HFF-Myc (cell line): Measurements from ENCODE around the gene WDR1.
A peak's percentile ranks its signal among the peaks of the same experiment; 100 is the strongest.

ENCODE experiments used
- DNase-seq: peaks from one replicate; pipeline ENCODE4 v3.0.0-alpha.2; 2011; ENCODE audit warnings: low read depth; ENCODE audit errors: extremely low read depth
- H3K4me3 ChIP-seq: replicated peaks from 2 replicates; pipeline ENCODE4 v1.5.1; 2011; ENCODE audit warnings: low read depth, mild to moderate bottlenecking, control low read depth, low read length
- TF ChIP-seq, protein P1 (sequence below): IDR thresholded peaks from 2 replicates; pipeline ENCODE4 v1.5.1; 2012; ENCODE audit warnings: mild to moderate bottlenecking, low read depth, low read length, control low read depth; ENCODE audit errors: missing control alignments

Gene WDR1

DNA sequence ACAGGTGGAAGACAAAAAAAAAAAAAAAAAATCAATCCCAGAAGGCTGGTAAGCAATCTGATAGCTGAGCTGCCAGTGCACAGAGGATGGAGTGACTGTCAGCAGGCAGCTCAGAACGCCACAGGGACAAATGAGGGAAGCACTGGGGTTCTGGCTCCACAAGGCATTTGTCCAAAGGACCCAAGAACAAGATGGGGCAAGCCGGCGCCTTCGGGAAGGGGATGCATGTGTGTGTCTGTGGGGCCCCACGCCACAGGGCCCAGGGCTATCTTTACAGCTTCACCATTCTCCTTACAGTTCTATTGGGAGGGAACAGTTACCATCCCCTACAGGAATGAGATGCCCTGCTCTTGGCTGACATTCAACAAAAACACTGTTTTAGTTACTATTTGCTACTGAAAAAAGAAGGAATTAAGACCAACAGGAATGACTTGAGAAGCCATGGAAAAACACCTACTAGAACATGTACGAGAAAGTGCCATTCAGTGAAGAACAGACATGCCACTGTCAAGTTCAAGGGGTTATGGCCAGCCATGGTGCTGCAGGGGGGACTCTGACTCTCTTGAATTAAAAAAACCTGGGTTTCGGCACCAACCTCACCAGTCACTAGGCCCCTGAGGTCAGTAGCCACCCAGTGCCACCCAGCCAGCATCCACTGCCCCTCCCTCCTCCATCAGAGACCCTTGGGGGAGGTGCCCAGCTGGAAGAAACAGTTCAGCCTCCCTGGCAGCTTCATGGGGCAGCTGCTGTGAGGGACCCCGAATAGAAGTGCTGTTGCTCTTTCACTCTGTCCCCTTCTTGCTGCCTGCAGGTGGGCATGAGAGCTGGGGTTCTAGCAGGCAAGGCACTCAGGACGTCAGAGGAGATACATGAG, 18.5 kb downstream of the WDR1 start:
- TF ChIP-seq, protein P1, sequence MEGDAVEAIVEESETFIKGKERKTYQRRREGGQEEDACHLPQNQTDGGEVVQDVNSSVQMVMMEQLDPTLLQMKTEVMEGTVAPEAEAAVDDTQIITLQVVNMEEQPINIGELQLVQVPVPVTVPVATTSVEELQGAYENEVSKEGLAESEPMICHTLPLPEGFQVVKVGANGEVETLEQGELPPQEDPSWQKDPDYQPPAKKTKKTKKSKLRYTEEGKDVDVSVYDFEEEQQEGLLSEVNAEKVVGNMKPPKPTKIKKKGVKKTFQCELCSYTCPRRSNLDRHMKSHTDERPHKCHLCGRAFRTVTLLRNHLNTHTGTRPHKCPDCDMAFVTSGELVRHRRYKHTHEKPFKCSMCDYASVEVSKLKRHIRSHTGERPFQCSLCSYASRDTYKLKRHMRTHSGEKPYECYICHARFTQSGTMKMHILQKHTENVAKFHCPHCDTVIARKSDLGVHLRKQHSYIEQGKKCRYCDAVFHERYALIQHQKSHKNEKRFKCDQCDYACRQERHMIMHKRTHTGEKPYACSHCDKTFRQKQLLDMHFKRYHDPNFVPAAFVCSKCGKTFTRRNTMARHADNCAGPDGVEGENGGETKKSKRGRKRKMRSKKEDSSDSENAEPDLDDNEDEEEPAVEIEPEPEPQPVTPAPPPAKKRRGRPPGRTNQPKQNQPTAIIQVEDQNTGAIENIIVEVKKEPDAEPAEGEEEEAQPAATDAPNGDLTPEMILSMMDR, result no peak
- H3K4me3 ChIP-seq, result no peak overlapping the region
- no peak for DNase-seq

DNA sequence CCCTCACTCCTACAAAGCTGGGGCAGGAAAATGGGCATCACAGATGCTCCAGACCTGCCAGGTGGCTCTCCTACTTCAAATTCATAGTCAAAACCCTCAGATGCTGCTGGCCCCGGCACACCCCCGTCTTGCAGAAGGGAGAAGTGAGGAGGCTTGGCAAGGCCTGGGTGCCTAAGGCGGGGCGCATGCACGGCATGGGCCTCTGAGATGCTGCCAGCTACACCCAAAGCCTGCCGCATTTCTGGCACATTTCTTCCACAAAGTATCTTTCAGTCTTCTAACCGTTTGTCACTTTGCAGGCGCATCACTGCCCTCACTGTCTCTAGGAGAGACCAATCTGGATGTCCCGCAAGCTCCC, 19.6 kb downstream of the WDR1 start:
- no peak overlapping the region for H3K4me3 ChIP-seq
- TF ChIP-seq, protein P1, result no peak
- no peak for DNase-seq

DNA sequence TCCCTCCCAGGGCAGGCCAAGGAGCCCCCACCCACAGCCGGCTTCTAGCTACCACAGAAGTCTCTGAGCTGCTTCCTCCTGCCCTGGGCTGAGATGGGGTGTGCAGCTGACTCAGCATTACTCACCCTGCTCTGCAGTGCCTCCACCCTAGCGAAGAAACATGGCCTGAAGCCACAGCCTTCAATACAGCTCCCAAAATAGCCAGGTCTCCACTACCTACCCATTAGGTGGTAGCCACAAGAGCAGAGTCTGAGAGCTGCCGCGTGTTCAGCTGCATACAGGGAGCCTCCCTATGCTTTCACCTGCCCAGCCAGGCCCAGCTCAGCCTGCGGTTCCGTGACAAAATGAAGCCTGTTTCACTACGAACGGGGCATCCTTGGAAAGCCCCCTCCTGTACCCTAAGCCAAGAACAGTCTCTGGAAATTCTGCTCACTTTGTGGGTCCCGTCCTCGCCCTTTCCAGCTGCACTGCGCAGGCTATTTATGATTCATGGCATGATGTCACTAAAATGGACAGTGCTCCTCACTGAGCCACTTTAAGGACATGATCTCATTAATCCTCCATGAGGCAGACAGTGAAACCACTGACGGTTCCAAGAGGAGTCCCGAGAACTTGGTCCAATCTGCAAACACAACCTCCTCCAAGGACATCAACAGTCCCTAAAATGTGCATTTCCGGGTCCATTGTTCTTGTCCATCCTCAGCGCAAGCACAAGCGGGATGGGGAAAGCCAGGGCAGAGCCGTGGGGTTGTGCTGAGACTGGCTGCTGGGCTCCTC, 20.2 kb downstream of the WDR1 start:
- TF ChIP-seq, protein P1, result no peak
- H3K4me3 ChIP-seq, result no peak overlapping the region
- peak; percentile 76 for DNase-seq

DNA sequence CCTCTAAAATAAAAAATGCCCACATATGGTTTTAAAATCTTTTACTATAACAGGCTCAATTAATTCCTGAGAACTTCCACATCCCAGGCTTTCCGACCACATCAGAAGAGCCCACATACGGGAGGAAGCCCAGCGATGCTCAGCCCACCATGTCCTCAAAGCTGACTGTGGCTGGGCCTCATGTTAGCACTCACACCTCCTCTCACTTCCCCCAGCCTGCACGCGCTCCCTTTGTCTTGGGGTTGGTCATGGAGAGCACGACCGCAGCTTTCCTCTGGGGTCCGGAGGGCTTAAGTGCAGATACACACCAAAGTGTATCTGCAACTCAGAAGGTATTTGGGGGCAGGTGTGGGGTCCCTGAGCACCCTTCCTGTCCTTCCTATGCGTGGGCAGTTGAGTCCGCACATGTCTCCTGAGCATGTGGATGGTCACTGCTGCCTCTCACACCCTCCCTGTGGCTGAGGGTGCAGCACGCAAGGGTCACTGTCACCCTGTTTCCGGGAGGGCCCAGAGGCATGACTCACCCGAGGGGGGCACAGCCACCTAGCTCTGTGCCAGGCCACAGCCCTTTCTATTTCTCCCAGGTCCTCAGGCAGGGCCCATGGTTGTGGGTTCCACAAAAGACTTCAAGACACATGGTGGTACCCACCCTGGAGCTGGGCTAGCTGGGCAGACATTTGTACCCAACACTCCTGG, 21.2 kb downstream of the WDR1 start:
- TF ChIP-seq, protein P1, result no peak
- no peak for DNase-seq
- no peak overlapping the region for H3K4me3 ChIP-seq

DNA sequence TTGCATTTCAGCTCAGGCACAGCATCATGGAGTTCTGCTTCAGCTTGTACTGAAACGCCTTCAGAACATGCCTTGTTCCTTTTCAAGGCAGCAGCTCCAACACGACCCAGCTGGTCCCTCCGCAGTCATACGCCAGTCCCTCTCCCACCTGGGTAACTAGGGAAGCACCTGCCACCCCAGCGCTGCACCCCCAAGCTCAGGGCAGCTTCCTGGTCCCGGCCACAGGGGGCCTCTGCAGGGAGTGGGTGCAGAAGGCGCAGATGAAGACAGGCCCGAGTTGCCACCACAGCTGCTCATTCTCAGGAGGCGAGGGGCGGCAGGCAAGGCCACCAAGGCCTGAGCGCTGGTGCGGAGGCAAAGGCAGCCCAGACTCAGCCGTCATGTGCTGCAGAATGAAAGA, 21.8 kb downstream of the WDR1 start:
- no peak overlapping the region for H3K4me3 ChIP-seq
- TF ChIP-seq, protein P1, result no peak
- DNase-seq, result no peak

DNA sequence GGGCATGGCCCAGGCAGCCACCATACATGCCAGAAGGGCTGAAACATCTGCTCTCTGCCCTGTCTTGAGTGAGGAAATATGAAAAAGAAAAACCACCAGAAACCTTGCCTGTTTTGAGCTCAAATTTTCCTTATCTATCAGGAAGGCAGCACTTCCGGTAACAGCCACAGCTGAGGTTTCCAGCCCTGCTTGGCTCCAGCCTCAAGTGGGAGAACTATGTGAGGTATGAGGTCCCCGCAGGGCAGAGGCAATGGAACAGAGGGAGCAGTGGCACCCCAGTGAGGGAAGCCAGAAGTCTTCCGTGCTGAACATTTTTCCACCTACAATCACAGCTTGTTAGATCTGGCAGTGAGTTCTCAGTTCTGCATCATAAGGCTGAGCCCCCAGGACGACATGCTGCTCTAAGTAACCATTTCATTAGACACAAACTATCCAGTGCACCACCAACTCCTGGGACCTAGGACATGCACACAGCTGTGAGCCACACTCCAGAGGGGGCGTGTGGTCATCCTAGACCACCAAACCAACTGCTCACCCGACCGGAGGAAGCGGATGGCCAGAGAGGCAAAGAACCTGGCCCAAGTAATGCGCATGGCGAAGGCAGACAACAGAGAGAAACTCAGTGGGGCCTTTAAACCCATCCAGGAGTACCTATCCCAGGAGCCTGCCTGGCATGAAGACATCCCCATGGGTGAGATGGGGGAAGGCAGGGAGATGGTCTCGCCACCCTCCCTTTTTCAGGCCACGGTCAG, 22.6 kb downstream of the WDR1 start:
- DNase-seq, result no peak
- H3K4me3 ChIP-seq, result no peak overlapping the region
- TF ChIP-seq, protein P1, result no peak
